Thyroid gland (tissue), 4 donors: ENCODE results near the gene VAT1L. TPM values are rescaled to one million over a fixed set of nuclear protein-coding genes. Genes with fewer than 3 reads are reported as not detected.

Experiments used
- DNase-seq, 2 donors: peaks; one replicate each; pipeline ENCODE4 v3.0.0-alpha.2; 2019
- H3K27ac ChIP-seq, 3 donors: fragments of 200-600 bp; sonication (generic); 1 replicate in 2 of 3; 2 replicates in 1 of 3; pipeline ENCODE4 v1.5.1; 2016 to 2019; ENCODE audit warnings: mild to moderate bottlenecking in 1 of 3, moderate library complexity in 1 of 3
- H3K27me3 ChIP-seq: fragments of 200-600 bp; sonication (generic); one replicate; pipeline ENCODE4 v1.5.1; 2019
- H3K36me3 ChIP-seq, 2 donors: fragments of 200-600 bp; sonication (generic); one replicate each; pipeline ENCODE4 v1.5.1; 2016 to 2019
- H3K4me1 ChIP-seq, 2 donors: fragments of 200-600 bp; sonication (generic); one replicate each; pipeline ENCODE4 v1.5.1; 2017 to 2019
- H3K4me3 ChIP-seq, 3 donors: fragments of 200-600 bp; sonication (generic); replicated peaks in 1 of 3; 1 replicate in 2 of 3; 2 replicates in 1 of 3; pipeline ENCODE4 v1.5.1; 2016; ENCODE audit warnings: mild to moderate bottlenecking in 1 of 3
- H3K9me3 ChIP-seq: fragments of 200-600 bp; sonication (generic); one replicate; pipeline ENCODE4 v1.5.1; 2017
- POLR2A ChIP-seq, 2 donors: fragments of 450-650 bp; IDR thresholded peaks; one replicate each; pipeline ENCODE4 v1.6.1; 2017; ENCODE audit warnings: antibody characterized with exemption in 2 of 2, mild to moderate bottlenecking in 2 of 2, moderate library complexity in 1 of 2
- WGBS, 2 donors: methylation state at CpG; one replicate each; pipeline ENCODE4 v1.1.5; 2017; 5-methylcytosine and 5-hydroxymethylcytosine counted together
- intact Hi-C: fragments of 100-400 bp; cut with DNase I; formaldehyde crosslinking; loops from one replicate; pipeline ENCODE4 v1.15.1; 2023
- total RNA-seq, 4 donors: library from RNA; depleted of rRNA; stranded (reverse); fragments of >200 nt; gene quantifications; one replicate each; pipeline ENCODE4 v1.2.3, GENCODE V29; 2016
- TF ChIP-seq, protein P1 (sequence below), 6 experiments: fragments of 200-600 bp in 3 of 6; fragments of 450-650 bp in 3 of 6; sonication (generic) in 3 of 6; IDR thresholded peaks; one replicate each; pipeline ENCODE4 v1.5.1; 2016 to 2019; ENCODE audit warnings: antibody characterized with exemption in 6 of 6, mild to moderate bottlenecking in 2 of 6, inconsistent platforms in 1 of 6, moderate library complexity in 1 of 6

The VAT1L gene
- total RNA-seq, 4 donors from 2014 or later, result 1.9 to 29.7 (median 9.2) TPM

DNA sequence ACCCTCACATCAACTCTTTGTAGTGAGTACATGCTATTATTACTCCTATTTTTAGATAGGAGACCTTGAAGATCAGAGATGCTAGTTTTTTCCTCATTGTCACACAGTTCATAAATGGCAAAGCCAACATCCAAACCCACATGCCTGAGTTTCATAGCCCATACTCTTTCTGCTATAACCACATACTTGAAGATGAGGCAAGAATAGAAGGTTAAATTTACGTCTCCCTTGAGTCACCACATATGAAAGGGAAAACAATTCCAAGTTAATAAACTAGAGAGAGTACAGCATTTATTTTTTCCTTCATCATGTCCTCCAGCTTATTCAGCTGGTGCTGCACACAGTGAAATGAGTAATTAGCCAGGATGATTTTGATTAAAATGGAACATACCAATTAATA, 42.4 kb upstream of the VAT1L start:
- intact Hi-C loops, result no loop called here
- no peak overlapping the region for H3K27ac ChIP-seq
- TF ChIP-seq, protein P1, sequence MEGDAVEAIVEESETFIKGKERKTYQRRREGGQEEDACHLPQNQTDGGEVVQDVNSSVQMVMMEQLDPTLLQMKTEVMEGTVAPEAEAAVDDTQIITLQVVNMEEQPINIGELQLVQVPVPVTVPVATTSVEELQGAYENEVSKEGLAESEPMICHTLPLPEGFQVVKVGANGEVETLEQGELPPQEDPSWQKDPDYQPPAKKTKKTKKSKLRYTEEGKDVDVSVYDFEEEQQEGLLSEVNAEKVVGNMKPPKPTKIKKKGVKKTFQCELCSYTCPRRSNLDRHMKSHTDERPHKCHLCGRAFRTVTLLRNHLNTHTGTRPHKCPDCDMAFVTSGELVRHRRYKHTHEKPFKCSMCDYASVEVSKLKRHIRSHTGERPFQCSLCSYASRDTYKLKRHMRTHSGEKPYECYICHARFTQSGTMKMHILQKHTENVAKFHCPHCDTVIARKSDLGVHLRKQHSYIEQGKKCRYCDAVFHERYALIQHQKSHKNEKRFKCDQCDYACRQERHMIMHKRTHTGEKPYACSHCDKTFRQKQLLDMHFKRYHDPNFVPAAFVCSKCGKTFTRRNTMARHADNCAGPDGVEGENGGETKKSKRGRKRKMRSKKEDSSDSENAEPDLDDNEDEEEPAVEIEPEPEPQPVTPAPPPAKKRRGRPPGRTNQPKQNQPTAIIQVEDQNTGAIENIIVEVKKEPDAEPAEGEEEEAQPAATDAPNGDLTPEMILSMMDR (IDR thresholded peaks at IDR 0.05), result no peak
- no peak for TF ChIP-seq POLR2A (IDR thresholded peaks at IDR 0.05)
- H3K4me1 ChIP-seq, result no peaks in the 10 kb centered on the region
- H3K9me3 ChIP-seq, result no peaks in the 10 kb centered on the region
- no peaks in the 10 kb centered on the region for H3K36me3 ChIP-seq
- no peaks in the 10 kb centered on the region for H3K27me3 ChIP-seq
- WGBS, 2 donors, result 89 to 97% methylated on average over 1 of the region's 1 CpG
- no peak for DNase-seq
- H3K4me3 ChIP-seq, result no peak overlapping the region

DNA sequence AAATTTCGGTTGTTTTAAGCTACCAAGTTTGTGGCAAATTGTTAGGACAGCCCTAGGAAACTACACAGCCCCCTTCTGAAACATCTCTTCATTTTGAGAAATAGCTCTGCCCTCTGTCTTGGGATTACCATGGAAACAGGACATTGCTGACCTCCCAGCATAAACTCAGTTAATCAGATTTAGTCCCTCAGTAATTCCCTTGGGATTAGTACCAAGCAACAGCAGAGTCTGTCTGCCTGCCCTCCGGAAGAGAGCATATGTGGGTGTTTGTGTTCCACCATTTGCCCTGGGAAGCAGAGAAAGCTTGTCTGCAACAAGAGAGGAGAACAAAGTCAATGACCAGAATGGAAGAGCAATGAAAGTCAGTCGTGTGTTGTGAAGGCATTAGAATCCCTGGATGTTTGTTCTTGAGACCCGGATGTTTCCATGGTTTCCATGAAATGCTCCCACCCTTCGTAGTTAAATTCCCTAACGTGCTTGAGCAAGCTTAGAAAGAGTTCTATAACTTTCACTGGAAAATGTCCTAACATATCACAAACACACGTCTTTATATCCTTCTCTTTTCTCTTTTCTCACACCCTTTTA, 39.9 kb upstream of the VAT1L start:
- Histone ChIP-seq H3K36me3 (no peaks in the 10 kb centered on the region), H3K4me1 (peaks cover 9 to 20% of the 10 kb centered on the region in 2 donors), H3K9me3 (no peaks in the 10 kb centered on the region), H3K27ac (no peak overlapping the region), H3K27me3 (no peaks in the 10 kb centered on the region), H3K4me3 (no peak overlapping the region)
- intact Hi-C loops, result no loop called here
- 74 to 78% methylated on average over 7 of the region's 7 CpGs for WGBS, 2 donors
- DNase-seq, result no peak
- TF ChIP-seq, protein P1 (IDR thresholded peaks at IDR 0.05), result no peak
- no peak for TF ChIP-seq POLR2A (IDR thresholded peaks at IDR 0.05)

GRCh38 chr16:77749415-77749814, 38.9 kb upstream of the VAT1L start:
- DNase-seq, result no peak
- H3K4me3 ChIP-seq, result no peak overlapping the region
- no peak for TF ChIP-seq POLR2A (IDR thresholded peaks at IDR 0.05)
- TF ChIP-seq, protein P1 (IDR thresholded peaks at IDR 0.05), result no peak
- H3K27me3 ChIP-seq, result no peaks in the 10 kb centered on the region
- intact Hi-C loops, result no loop called here
- H3K9me3 ChIP-seq, result no peaks in the 10 kb centered on the region
- 94% methylated on average over 1 of the region's 1 CpG for WGBS, 2 donors
- H3K4me1 ChIP-seq, result peaks cover 9 to 20% of the 10 kb centered on the region in 2 donors
- H3K27ac ChIP-seq, result no peak overlapping the region
- no peaks in the 10 kb centered on the region for H3K36me3 ChIP-seq

GRCh38 chr16:77758046-77758445, 30.3 kb upstream of the VAT1L start:
- H3K4me3 ChIP-seq, result no peak overlapping the region
- 89 to 92% methylated on average over 5 of the region's 5 CpGs for WGBS, 2 donors
- no peaks in the 10 kb centered on the region for H3K9me3 ChIP-seq
- DNase-seq, result no peak
- intact Hi-C loops, result no loop called here
- H3K27ac ChIP-seq, result no peak overlapping the region
- TF ChIP-seq, protein P1 (IDR thresholded peaks at IDR 0.05), result no peak
- no peak for TF ChIP-seq POLR2A (IDR thresholded peaks at IDR 0.05)
- no peaks in the 10 kb centered on the region for H3K27me3 ChIP-seq
- H3K4me1 ChIP-seq, result peaks cover 30 to 35% of the 10 kb centered on the region in 2 donors
- no peaks in the 10 kb centered on the region for H3K36me3 ChIP-seq

DNA sequence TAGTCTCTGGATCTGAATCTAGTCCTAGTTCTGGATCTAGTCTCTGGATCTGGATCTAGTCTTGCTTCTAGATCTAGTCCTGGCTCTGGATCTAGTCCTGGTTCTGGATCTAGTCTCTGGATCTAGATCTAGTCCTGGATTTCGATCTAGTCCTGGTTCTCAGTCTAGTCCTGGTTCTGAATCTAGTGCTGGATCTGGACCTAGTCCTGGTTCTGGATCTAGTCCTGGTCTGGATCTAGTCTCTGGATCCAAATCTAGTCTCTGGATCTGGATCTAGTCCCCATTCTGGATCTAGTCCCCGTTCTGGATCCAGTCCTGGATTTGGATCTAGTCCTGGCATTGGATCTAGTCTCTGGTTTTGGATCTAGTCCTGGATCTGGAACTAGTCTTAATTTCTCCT, 29.9 kb upstream of the VAT1L start:
- Histone ChIP-seq H3K9me3 (no peaks in the 10 kb centered on the region), H3K27me3 (no peaks in the 10 kb centered on the region), H3K27ac (no peak overlapping the region), H3K4me1 (peaks cover 35% of the 10 kb centered on the region in 2 donors), H3K36me3 (no peaks in the 10 kb centered on the region), H3K4me3 (no peak overlapping the region)
- 93 to 100% methylated on average over 2 of the region's 2 CpGs for WGBS, 2 donors
- no peak for DNase-seq
- TF ChIP-seq, protein P1 (IDR thresholded peaks at IDR 0.05), result no peak
- TF ChIP-seq POLR2A (IDR thresholded peaks at IDR 0.05), result no peak
- intact Hi-C loops, result no loop called here
